Cardiac fibroblast (primary cell): Measurements from ENCODE around the gene CHST12.
"Not testable (repeated sequence)": the region's sequence is repeated elsewhere in the genome, so short reads cannot be mapped to it uniquely, and the experiment has no call there.

Experiments
- DNase-seq, 2 donors: peaks; one replicate each; pipeline versions ENCODE4 v3.0.0 to v3.0.0-alpha.2; 2010; ENCODE audit warnings: low read depth in 2 of 2
- H3K4me3 ChIP-seq, 2 donors: replicated peaks in 1 of 2; 1 replicate in 1 of 2; 2 replicates in 1 of 2; pipeline ENCODE4 v1.5.1; 2011; ENCODE audit warnings: low read depth in 2 of 2, low read length in 2 of 2, mild to moderate bottlenecking in 2 of 2, moderate library complexity in 1 of 2
- TF ChIP-seq, protein P1 (sequence below): IDR thresholded peaks from one replicate; pipeline ENCODE4 v1.5.1; 2011; ENCODE audit warnings: low read depth, mild to moderate bottlenecking, low read length, inconsistent platforms

The CHST12 gene

DNA sequence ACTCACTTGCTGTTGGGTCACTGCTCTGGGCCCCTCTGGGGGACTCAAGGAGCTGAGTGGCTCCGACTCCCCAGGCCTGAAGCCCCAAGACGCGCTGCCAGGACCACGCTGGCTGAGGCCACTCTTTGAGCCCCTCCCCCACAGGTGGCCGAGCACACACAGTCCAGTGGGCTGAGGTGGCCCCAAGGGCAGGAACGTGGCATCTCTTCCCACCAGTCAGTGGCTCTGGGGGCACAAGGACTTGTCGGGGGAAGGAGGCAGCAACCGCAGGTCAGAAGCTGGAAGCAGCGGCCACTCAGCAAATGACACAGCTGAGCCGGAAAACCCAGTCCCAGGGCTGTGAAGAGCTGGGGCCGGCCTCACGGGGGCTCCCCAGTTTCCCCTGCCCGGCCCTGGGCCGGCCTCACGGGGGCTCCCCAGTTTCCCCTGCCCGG, 48.7 kb downstream of the CHST12 start:
- TF ChIP-seq, protein P1, sequence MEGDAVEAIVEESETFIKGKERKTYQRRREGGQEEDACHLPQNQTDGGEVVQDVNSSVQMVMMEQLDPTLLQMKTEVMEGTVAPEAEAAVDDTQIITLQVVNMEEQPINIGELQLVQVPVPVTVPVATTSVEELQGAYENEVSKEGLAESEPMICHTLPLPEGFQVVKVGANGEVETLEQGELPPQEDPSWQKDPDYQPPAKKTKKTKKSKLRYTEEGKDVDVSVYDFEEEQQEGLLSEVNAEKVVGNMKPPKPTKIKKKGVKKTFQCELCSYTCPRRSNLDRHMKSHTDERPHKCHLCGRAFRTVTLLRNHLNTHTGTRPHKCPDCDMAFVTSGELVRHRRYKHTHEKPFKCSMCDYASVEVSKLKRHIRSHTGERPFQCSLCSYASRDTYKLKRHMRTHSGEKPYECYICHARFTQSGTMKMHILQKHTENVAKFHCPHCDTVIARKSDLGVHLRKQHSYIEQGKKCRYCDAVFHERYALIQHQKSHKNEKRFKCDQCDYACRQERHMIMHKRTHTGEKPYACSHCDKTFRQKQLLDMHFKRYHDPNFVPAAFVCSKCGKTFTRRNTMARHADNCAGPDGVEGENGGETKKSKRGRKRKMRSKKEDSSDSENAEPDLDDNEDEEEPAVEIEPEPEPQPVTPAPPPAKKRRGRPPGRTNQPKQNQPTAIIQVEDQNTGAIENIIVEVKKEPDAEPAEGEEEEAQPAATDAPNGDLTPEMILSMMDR: no peak
- peak overlapping the region in 1 of 2 donors; percentile 36 for H3K4me3 ChIP-seq
- no peak for DNase-seq

- TF ChIP-seq, protein P1: no peak
- no peak for DNase-seq
- H3K4me3 ChIP-seq: no peak overlapping the region
Measured at GRCh38 chr7:2452643-2453270, 49.3 kb downstream of the CHST12 start.

- not testable (repeated sequence) for H3K4me3 ChIP-seq, DNase-seq
Measured at GRCh38 chr7:2453849-2454248, 50.4 kb downstream of the CHST12 start.

DNA sequence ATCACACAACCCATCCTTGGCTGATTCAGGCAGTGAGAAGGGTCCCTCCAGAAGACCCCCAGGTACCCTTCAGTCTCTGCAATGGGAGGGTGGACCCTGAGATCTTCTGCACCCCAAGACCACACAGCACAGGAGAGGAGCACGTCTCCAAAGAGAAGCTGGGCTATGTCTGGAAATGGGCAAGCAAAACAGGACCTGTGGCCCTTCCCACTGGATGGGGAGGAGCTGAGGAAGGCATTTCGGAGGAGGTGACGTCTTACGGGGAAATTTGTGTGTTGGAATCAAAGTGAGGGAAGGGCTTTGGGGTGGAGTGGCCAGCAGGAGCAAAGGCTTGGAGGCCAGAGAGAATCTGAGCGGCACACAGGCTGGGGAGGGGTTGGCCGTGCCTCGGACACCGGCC, 56.3 kb downstream of the CHST12 start:
- no peak for DNase-seq
- no peak overlapping the region for H3K4me3 ChIP-seq
- TF ChIP-seq, protein P1: no peak

DNA sequence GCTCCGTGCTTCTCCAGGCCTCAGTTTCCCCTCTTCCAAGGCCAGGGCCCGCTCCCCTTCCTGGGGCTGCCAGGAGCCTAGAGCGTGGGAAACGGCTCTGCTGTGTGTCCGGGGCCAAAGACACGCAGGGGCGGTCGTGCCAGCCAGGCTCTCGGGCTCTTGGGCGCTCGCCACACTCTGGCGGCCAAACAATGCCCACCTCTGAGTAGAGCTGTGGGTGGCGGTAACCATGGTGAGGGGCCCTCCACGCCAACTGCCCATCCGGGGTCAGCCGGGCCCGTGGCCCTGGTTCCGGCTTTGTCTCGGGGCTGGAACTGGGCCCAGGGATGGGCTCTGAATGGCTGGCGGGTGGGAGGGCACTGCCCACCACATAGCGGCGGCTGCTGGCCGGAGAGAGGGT, 56.8 kb downstream of the CHST12 start:
- TF ChIP-seq, protein P1: no peak
- no peak overlapping the region for H3K4me3 ChIP-seq
- DNase-seq: no peak

GRCh38 chr7:2460641-2461040, 57.2 kb downstream of the CHST12 start:
- no peak overlapping the region for H3K4me3 ChIP-seq
- TF ChIP-seq, protein P1: no peak
- DNase-seq: no peak

- TF ChIP-seq, protein P1: no peak
- DNase-seq: no peak
- H3K4me3 ChIP-seq: no peak overlapping the region
Measured at GRCh38 chr7:2461268-2462026, 58.0 kb downstream of the CHST12 start.
